HG03442 (cell line): ENCODE results near the gene CCDC85B.

ENCODE experiments used
- ATAC-seq: cut with Tn5 transposase; IDR thresholded peaks from one replicate; pipeline ENCODE4 v1.9.1; 2021; ENCODE audit warnings: mild to moderate bottlenecking, moderate library complexity; ENCODE audit not compliant: unreplicated experiment

Gene CCDC85B

DNA sequence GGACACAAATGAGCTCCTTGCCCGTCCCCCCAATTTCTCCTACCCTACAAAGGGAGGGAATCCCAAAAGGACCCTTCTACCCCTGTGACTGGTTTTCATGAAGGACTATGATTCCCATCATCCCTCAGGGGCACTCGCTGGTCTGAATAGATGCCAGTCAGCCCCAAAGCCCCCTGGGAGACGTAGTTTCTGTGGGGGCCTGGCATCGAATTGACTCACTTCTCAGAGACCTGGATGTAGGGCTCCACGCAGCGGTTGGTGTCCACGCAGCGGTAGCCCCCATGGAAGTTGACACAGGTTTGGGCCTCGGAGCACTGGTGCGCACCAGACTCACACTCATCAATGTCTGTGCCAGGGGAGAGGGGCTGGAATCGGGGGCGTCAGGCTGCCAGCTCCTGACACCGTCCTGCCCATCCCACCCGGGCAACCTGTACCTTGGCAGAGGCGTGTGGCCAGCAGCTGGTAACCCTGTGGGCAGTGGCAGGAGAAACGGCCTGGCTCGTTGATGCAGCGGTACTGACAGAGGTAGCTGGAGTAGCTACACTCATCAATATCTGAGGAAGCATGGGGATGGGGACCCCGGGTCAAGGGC, 22.3 kb upstream of the CCDC85B start:
- no peak for ATAC-seq

DNA sequence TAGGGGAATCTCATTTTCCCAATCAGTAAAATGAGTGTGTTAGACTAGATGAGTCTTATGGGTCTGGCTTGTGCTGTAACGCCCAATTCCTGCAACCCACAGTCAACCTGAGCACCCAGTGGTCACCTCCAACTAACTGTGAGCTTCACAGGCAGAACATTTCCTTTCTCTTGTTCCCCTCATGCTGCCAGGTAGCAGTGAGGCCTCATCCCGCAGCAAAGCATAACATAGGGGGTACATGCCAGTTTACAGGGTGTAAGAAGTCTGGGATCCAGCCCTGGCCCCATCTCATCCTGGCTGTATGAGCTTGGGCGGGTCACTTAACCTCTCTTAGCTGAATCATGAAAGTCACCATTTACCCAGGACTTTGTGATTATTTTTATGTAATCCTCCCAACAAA, 21.6 kb upstream of the CCDC85B start:
- ATAC-seq, result no peak

DNA sequence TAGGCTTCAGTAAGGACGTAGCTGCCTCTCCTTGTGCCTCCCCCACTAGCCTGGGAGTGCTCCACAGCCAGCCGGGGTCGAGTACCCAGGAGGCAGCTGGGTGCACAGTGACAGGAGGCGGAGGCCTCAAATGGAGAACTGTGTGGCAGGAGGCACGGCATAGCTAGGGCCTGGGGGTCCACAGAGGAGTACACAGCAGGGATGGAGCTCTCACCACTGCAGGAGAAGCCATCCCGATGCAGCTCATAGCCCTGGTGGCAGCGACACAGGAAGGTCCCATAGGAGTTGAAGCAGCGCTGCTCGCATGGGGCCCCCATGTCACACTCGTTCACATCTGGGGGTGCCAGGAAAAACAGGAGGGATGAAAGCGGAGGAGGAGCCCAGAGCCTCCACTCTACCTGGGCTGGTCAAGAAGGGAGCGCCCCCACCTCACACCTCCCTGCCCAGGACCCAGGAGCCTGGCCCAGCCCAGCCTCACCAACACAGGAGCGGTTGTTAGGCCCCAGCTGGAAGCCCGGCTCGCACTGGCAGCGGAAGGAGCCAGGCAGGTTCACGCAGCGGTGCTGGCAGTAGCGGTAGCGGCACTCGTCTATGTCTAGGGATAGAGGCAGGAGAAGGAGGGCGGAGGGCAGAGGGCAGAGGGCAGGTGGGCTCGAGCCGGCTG, 20.7 kb upstream of the CCDC85B start:
- no peak for ATAC-seq

DNA sequence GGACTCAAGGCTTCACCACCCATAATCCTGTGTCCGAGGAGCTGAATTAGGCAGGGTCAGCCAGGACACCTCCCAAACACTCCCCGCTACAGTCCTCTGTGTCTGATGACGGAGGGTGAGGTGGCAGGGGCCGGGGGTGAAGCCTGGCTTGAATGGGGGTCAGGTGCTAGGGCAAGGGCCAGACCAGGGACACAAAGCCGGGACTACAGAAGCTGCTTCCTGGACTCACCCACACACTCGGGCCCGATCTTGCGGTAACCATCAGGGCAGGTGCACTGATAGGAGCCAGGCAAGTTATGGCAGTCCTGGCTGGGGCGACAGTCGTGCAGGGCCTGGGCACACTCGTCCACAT, 20.2 kb upstream of the CCDC85B start:
- no peak for ATAC-seq

DNA sequence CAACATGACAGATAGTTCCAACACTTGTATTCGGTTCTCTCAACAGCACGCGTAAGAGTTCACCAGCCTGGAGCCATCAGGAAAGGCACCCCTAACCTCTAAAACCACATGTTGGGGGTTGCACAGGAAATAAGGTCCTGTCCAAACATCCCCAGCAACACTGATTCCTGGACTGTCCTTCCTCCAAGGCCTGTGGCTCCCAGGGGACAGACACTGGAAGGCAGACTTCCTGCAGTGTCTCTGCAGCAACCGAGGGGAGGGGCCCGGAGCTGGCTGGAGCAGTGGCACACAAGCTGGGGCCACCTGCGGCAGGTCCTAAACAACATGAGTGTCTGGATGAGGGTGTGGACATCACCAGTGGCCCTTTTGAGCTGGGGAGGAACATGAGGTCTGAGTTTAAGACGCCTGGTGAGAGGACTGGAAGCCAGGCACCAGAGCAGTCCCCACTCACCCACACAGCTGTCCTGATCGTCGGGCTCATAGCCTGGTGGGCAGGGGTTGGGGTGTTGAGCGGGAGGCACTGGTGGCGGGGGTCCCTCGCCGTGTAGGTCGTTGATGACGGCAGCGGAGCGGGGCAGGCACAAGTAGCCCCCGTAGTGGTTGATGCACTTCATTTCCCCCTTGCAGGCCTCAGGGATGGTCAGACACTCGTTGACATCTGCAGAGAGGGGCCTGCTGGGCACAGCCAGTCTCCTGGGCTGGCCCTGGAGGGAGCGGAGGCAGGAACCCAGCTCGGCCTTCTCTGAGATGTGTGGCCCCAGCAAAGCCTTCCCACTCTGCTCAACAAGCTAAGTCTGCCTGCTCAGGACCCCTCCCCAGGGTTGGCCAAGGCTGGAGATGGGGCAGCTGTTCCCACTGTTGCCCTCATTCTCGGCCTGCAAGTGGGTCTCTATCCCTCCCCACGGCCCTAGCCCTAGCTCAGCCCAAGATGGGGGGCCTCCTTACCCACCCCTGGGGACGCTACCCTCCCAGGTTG, 19.5 kb upstream of the CCDC85B start:
- ATAC-seq, result no peak

DNA sequence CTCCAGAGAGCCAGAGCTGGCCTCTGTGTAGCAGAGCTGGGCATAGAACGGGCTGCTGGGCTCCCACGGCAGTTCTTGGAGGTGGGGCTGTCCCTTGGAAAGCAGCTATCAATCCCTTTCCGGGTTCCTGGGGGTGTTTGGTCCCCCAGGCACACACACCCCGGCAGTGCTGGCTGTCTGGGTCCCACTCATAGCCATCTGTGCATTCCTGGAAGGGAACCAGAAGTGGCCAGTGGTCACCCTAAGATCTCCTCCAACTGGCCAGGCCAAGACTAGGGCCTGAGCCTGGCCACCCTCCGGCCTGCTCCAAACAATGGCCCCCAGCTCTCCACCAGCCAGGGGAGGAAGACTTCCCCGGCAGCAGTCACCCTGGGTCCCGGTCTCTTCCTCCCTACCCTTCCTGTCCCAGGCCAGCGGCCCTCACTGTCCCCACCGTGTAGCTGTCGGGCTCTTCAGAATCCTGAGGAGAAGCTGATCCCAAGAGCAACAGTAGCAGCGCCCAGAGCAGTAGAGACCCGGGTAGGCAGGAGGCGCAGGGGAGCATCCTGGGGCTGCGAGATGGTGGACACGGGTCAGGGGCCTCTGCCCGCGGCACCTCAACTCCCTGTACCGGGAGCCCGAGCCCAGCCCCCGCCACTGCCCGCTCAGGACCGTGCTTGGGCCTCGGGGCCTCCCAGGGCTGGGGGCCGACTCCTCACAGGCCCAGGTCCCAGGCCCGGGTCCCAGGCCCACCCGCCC, 18.5 kb upstream of the CCDC85B start:
- ATAC-seq, result no peak

DNA sequence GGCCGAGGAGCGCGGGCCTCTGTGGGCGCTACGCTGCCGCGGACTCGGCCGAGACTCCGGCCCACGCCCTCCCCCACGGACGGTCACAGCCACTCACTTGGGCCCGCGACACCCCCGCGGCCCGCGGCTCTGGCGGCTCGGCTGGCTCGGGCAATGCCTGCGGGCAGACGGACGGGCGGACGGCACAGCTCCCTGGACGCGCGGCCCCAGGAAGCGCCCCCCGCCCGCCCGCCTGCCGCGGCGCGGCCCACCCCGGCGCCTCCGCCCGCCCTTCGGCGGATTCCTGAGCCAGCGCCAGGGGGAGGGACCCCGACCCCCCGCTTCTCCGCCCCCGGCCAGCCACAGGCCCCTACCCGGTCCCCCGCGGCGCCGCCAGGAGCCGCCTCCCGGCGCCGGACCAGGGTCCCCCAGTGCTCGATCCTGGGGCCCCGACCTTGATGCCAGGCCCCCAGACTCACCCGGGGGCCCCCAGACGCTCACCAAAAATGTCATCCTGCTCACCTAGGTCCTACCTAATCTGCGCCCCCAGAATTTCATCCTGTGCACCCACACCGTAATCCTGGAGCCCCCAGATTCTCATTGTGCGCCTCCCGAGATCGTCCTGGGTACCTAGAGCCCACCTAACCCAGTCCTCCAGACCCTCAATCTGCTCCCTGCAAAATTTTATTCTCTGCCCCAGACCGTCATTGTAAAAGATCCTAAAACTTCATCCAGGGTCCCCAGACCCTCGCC, 17.7 kb upstream of the CCDC85B start, which contains the start of gene EFEMP2:
Gene EFEMP2 (minus strand): TSS at position 215 of the 732 bp plus-strand sequence. CDS start 446 bp downstream, outside the sequence.
- ATAC-seq, result no peak

DNA sequence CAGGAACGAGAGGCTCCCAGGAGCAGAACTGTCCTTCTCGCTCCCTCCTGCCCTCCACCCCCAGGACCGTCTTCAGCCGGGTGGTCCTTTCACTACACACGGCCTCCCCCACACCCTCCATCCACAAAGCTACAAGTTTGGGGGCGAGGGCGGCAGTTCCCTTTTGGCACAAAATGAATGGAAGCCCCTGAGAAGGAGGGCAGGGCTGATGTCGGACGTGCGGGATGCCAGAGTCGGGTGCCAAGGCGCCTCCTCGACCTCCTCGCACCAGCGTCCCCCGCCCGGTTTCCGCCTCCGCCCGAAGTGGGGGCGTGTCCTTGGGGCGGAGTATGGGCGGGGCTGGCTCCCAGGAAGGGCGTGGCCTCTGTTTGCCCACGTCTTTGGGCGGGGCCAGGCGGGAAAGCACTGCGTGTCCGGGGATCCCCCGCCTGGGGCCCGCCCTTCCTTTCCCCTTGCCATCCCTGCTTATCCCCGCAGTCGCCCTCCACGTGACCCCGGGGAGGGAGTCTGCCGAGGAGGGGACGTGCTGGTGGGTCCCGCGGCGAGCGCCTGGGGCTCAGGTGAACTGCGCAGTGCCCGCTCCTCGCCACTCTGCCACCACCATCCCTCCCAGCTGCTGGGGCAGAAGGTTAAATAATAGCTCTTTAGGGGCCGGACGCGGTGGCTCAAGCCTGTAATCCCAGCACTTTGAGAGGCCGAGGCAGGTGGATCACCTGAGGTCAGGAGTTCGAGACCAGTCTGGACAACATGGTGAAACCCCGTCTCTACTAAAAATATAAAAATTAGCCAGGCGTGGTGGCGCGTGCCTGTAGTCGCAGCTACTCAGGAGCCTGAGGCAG, 16.9 kb upstream of the CCDC85B start:
- peak; percentile 81 for ATAC-seq

DNA sequence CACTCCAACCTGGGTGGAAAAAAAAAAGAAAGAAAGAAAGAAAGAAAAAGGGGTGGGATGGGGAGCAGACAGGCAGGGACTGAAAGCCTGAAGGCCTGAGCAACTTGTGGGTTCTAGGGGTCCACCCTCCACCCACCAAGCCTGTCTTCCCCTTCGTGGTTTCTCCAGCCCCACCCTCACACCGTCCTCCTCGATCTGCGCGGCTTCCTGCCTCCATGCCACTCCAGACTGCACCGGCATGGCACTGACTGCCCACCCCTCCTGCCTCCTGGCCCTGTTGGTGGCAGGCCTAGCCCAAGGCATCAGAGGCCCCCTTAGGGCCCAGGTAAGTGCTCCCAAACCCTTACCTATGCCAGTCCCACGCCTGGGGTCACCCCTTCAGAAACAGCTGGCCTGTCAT, 10.9 kb upstream of the CCDC85B start, which contains the start of gene CTSW:
Gene CTSW (plus strand): TSS at position 221 of the 400 bp plus-strand sequence. CDS start 18 bp downstream, at position 239.
- no peak for ATAC-seq

DNA sequence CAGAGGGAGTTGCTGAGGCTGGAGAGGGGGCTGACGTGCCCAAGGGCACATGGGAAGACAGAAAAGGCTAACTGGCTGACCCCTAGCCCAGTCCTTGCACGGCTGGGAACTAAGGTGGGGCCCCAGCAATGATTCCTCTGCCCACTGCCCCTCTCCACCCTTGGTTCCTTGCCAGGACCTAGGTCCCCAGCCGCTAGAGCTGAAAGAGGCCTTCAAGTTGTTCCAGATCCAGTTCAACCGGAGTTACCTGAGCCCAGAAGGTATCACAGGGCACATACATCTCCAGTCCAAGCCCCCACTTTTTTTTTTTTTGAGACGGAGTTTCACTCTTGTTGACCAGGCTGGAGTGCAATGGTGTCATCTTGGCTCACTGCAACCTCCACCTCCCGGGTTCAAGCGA, 10.4 kb upstream of the CCDC85B start:
- ATAC-seq, result no peak

DNA sequence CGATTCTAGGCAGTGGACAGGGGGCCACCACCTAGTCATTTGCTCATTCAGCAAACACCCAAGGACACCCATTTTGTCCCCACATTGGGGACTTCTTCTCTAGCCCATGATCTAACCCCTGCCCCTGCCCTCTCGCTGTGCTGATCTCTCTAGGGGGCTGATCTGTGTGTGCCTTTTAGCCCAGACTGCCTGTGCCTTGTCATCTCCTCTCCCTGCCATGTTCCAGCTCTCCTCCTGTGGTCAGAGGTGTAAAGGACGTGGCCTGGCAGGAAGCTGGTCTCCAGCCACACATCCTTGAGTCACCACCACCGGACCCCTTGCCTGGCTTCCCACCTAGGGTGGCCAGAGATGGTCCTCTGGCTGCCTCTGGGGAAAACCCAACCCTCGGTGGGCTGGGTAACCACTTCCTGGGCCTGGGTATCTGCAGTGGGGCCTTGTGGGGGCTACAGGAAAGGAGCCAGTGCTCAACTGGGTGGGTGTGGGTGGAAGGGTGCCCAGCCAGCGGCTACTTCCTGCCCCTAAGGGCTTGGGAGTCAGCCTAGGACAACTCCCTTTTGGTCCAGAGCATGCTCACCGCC, 9.5 kb upstream of the CCDC85B start:
- ATAC-seq, result no peak

DNA sequence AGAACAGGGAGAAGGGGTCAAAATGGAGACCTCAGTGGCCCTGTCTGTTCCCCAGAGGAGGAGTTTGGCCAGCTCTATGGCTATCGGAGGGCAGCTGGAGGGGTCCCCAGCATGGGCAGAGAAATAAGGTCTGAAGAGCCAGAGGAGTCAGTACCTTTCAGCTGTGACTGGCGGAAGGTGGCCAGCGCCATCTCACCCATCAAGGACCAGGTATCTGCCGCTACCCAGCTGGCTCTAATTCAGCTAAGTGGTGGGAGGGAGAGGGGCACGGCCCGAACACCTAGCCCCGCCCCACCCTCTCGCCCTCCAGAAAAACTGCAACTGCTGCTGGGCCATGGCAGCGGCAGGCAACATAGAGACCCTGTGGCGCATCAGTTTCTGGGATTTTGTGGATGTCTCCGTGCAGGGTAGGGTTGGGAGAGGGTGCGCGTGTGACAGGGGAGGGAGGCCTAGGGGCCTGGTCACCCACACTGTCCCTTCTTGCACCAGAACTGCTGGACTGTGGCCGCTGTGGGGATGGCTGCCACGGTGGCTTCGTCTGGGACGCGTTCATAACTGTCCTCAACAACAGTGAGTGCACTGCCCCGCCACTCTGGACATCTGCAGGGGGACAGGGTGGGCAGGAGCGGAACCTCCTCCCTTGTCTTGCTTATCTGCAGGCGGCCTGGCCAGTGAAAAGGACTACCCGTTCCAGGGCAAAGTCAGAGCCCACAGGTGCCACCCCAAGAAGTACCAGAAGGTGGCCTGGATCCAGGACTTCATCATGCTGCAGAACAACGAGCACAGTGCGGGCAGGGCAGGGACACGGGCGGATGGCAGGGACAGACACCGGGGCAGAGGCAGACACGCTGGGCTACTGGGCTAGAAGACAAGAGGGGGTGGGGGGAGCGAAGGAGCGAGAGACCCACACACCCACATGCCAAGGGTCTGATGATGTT, 8.1 kb upstream of the CCDC85B start:
- no peak for ATAC-seq

DNA sequence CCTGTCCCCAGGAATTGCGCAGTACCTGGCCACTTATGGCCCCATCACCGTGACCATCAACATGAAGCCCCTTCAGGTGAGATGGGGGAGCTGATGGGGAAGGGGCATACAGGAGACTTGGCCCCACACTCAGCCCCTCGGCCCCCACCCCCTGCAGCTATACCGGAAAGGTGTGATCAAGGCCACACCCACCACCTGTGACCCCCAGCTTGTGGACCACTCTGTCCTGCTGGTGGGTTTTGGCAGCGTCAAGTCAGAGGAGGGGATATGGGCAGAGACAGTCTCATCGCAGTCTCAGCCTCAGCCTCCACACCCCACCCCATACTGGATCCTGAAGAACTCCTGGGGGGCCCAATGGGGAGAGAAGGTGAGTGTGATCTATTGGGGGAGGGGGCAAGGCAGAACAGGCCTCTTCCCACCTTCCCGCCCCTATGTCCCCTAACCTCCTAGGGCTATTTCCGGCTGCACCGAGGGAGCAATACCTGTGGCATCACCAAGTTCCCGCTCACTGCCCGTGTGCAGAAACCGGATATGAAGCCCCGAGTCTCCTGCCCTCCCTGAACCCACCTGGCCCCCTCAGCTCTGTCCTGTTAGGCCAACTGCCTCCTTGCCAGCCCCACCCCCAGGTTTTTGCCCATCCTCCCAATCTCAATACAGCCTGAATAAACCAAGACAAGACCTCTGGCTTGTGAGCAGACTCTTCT, 7.3 kb upstream of the CCDC85B start:
- no peak for ATAC-seq

DNA sequence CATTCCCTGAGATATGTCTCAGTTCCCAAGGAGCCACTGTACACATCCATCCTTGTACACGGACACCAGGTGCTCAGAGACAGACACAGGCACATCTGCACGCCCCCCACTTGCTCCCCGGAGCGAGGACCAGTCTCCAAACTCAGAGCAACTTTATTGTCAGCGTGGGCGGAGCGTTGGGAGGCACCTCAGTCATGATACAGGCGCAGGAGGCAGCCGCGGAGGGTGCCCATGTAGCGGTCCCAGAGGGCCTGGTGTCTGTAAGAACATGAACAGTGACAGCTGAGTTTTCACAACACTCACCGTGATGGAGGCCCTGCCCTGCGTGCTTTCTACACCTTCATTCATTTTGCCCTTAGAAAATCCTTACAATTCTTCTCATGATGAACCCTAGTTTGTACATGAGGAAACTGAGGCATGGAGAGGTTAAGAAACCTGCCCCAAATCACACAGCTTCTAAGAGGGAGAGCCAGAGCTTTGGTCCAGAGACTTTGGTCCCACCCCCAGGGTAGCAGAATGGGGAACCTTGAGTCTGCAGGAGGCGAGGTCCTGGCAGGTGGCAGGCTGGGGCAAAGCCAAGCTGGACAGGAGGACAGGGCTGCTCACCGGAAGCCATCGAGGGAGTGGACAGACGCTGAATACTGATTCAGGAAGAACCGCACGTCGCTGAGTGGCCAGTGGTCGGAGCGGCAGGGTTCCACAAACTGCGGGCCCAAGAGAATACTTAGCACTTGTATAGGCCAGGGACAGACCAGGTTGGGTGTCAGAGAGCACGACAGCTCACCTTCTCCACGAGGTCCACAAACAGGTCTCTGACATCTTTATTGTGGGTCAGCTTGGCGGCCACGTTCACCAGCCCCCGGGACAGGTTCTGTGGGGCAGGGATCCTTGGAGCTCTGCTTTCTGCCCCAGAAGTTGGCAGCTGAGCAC, 6.4 kb upstream of the CCDC85B start:
- ATAC-seq, result no peak

DNA sequence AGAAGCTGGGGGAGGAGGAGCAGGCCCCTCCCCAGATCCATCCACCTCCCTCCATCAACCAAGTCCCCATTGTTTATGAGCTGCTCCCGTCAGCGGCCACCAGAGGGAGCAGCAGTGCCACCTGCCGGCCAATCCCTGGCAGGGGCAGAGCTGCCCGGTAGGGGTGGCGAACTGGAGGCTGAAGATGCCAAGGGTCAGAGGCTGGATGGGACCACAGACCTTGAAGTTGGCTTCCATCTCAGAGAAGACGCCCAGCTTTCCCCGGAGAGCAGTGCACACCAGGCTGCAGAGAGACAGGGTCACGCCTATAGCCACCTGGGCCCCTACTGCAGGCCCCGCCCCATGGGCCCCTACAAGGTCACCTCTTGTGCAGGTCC, 5.8 kb upstream of the CCDC85B start:
- ATAC-seq, result no peak

DNA sequence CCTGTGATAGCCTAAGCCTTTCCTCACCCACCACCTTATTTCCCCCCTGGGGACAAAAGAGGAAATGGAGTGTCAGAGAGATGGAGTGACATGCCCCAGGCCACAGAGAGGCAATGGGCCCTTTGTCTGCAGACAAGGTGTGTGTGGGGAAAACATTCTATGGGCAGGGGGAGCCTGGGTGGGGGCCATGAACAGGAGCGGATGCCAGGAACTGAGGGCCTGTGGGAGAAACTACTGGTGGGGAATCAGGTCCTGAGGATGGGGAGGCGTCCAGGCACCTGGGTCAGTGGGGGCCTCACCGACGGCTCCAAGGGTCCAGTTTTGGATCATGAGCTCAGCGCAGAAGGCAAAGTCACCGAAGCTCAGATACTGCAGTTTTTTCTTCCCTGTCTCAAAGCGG, 5.2 kb upstream of the CCDC85B start:
- no peak for ATAC-seq
